Activated CD4-positive, alpha-beta T cell treated with anti-CD3 and anti-CD28 coated beads for 48 hours (primary cell): Measurements from ENCODE around the gene LY6G5B.
A peak's percentile ranks its signal among the peaks of the same experiment; 100 is the strongest.
"Not testable (repeated sequence)": the region's sequence is repeated elsewhere in the genome, so short reads cannot be mapped to it uniquely, and the experiment has no call there.

Experiments used
- DNase-seq: peaks from one replicate; pipeline ENCODE4 v3.0.0-alpha.2; 2020

LY6G5B gene

DNA sequence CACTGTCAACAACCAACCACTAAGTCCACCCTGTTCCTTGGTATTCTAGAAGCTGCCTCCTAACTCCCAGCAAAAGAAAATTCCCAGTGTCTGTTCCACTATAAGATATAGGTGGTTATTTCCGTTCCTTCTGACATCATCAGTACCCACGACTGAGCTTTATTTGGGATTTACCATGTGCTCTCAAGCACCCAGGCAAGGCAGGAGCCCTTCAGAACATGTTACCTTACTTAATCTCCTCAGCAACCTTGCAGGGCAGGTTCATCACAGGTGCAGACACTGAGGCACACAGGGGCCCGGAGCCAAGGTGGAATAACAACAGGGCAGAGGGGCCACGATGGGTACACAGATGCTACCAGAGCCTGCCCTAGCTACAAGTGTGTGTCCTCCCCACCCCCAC, 22.6 kb downstream of the LY6G5B start:
- DNase-seq: no peak

DNA sequence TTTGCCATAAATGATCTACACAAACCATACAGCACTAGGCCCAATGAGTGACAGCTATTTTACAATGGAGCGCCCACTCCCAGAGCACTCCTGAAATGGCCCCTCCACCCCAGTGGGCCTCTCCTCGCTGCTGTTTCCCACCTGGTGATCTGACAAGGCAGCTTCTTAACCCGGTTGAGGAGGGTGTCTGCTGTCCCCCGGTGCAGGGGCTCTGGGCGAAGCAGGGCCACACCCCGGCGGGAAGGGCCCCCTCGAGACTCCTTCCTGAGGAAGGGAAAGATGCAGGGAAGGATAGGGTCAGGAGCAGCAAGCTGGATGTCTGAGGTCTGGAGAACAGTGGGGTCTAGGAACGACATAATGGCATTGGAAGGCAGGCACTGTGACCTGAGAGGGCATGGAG, 23.1 kb downstream of the LY6G5B start:
- DNase-seq: no peak

DNA sequence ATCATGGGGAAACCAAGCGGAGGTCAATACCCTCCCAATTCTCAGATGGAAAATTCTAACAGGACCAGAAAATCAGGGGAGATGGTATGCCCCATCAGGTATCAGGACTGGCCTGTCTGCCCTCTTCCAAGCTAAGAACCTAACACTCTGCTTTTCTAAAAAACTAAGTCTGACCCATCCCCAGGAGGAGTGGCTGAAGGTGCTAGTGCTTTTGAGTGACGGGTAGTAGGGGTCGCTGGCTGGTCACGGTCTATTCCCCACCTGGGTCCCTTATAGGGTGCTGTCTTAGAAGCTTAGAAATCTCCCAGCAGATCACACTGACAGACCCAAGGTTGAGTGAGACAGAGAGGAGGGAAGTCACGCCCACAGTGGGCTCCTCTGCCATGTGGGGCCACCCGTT, 23.8 kb downstream of the LY6G5B start:
- DNase-seq: no peak

DNA sequence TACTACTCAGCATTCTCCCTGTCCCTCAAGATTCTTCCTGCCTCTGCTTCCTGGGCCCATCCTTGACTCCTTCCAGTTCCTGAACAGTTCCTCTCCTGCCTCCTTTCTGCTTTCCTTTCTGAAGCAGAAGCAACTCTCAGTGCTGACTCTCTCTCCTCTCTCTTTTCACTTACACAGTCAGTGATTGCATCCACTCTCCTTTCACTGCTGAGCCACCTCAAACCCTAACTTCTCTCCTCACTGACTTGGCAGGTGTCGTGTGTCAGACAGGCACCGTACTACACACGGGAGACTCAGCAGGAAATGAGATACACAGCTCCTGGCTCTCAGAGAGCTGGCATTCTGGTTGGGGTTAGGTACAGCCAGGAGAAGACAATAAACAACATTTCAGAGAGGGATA, 27.8 kb downstream of the LY6G5B start:
- DNase-seq: no peak

DNA sequence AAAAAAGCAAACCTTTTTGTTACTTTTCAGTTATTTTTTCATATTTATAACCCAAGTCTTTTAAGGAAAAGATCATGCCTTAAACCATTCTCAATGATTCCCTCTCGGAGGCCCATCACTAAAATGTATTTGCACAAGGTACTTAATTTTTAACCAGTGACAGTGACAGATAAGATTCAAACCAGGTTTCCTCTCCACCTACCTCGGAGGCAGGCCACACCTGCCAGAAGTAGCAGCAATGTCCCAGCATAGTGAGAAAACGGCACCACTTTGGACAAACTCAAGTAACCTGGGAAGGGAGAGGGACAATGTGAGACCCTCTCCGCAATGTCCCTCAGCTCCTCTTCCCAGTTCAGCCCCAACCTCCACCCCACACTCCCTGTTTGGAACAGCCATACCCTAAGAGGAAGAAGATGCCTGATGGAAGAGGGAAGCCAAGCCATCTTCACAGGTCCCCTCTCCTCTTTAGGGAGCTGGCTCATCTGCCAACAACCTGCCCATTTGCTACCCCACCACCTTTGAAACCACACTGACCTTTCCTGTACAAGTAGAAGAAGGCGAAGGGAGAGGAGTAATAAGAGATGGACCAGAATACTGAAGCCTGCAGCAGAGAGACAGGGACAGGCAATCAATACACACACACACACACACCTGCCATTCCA, 31.1 kb downstream of the LY6G5B start:
- no peak for DNase-seq

DNA sequence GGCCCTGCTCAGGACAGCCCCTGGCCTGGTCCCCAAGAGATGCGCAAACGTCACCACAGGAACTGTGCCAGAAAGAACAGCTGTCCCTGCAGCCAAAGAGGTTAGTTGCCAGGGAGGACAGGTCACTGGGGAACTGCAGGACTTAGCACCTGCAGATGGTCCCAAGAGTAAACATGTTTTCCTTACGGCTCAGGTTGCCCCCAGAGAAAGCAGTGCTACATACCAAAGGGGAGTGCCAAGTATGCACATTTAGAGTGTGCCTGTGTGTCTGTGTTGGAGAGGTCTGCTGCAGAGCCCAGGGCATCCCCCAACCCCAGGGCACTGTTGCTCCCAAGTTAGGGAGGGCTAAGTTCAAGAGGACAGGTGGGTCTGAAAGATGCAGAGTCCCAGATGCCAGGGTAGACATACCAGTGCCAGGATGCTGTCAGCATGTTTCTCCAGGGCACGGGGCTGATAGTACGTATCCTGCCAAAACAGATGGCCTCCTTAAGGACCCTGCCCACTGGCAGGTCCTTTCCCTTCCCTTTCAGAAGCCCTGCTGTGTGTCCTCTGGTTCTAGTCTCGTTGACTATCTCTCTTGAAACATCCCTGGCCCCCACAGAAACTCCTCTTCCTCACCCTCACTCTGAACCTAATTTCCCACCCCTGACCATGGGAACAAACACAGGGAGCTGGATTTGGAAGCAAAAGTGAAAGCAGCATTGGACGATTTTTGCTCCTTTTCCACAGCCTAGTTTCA, 32.1 kb downstream of the LY6G5B start:
- DNase-seq: no peak

DNA sequence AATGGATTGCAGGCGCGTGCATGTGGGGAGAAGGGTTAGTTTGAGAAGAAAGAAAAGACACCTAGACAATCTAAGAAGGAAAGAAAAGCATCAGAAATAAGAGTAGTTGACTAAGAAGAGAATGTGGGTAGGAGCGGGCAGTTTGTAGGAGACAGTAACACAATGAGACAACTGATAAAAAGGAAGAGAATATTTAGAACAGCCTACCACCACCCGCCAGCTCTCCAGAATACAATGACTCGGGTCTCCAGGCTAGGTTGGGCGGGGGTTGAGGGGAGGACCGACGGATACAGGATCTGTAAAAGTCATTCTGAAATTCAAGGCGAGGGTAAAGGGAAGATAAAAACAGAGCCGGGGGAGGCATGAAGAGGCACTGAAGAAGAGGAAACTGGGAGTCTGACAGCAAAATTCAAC, 32.6 kb downstream of the LY6G5B start:
- DNase-seq: peak; percentile 59

DNA sequence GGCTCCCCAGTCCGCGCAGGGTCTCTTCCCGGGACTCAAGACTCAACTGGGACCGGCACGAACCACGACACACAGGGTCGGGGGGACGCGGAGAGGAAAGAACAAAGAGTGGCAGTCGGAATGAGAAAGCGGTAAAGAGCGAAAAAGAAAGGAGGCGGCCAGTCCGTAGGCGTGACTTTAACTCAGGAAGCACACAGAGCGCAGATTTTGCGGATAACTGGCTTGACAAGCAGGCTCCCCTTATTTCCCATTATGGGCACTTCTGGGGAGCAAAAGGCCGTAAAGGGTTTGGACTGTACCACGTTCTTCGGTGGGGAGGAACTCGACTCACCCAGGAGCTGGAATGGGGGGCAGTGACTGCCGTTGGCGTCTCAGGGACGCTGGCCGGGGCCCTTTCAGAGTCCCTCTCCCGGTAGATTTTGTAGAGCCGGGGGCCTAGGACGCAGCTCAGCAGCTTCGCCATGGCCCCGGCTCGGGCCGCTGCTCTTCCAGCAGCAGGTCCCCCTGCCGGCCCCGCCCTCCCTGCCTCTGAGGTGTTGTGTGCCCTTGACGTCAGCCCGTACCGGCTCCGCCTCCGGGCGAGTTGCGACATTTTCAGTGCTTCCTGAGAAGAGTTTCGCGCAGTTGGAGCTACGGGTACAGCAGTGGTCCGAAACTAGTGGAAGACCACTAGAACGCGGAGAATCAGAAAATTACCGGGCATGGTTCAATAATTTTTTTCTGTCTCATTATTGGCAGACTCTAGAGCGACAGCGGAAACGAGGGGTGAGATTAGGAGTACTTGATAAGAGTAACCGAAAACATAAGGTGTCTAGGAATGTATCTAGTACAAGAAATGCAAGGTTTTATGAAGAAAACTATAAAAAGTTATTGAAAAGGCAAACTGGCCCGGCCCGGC, 33.3 kb downstream of the LY6G5B start, which contains the start of gene ABHD16A:
ABHD16A (minus strand) TSS at position 506 of the 898 bp plus-strand sequence; CDS start at position 463, 43 bp downstream.
- peak; percentile 99 for DNase-seq

DNA sequence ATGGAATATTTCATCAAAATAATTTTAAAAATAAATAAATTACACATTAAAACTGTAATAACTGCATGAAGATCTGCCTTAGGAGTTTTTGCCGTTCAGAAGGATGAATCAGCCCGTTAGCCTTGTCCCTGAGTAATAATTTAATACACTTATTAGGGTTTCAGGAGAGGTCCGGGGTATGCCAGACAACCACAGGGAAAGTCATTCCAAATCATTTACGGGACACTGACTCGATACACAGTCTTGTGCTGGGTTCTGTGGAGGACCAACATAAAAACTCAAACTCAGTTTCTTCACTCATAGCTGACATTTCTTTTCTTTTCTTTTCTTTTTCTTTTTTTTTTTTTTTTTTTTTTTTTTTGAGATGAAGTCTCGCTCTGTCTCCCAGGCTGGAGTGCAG, 36.2 kb downstream of the LY6G5B start:
- no peak for DNase-seq

DNA sequence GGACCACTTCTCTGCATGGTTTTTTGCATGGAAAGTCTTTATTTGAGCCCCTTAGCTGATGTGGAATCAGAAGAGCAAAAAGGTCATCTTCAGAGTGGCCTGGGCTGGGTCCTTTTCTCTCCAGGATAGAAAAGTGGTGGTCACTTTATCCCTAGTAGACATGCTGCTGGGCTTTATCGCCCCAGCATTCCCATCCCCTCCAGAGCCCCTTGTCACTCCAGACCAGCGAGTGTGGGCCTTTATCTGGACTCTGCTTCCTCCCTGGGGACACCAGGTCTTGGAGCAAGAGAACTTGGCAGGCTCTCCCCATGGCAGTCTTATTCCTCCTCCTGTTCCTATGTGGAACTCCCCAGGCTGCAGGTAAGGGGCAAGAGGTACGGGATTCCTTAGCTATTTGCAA, 36.8 kb downstream of the LY6G5B start, which contains the start of gene LY6G6F:
LY6G6F (plus strand) TSS at position 268 of the 400 bp plus-strand sequence; CDS start at position 309, 41 bp downstream.
- no peak for DNase-seq

DNA sequence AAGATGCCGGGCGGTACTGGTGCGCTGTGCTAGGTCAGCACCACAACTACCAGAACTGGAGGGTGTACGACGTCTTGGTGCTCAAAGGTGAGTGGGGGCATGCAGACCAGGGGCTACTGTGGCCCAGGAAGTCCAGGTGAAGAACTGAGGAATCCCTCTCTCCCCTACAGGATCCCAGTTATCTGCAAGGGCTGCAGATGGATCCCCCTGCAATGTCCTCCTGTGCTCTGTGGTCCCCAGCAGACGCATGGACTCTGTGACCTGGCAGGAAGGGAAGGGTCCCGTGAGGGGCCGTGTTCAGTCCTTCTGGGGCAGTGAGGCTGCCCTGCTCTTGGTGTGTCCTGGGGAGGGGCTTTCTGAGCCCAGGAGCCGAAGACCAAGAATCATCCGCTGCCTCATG, 37.9 kb downstream of the LY6G5B start:
- no peak for DNase-seq

DNA sequence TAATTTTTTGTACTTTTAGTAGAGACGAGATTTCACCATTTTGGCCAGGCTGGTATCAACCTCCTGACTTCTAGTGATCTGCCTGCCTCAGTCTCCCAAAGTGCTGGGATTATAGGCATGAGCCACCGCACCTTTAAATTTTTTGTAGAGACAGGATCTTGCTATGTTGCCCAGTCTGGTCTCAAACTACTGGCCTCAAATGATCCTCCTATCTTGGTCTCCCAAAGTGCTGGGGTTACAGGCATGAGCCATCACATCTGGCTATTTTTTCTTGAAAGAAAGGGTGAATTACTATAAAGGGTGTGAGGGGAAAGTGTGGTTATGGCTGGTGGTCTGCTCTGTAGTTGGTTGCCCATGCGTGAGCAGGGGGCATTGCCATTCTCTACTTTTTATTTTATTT, 38.4 kb downstream of the LY6G5B start:
- DNase-seq: no peak

DNA sequence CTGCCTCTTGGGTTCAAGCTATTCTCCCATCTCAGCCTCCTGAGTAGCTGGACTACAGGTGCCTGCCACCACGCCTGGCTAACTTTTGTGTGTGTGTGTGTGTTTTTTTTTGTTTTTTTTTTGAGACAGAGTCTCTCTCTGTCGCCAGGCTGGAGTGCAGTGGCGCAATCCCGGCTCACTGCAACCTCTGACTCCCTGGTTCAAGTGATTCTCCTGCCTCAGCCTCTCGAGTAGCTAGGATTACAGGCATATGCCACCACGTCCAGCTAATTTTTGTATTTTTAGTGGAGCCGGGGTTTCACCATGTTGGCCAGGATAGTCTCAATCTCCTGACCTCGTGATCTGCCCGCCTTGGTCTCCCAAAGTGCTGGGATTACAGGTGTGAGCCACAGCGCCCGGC, 39.4 kb downstream of the LY6G5B start:
- not testable (repeated sequence) for DNase-seq

DNA sequence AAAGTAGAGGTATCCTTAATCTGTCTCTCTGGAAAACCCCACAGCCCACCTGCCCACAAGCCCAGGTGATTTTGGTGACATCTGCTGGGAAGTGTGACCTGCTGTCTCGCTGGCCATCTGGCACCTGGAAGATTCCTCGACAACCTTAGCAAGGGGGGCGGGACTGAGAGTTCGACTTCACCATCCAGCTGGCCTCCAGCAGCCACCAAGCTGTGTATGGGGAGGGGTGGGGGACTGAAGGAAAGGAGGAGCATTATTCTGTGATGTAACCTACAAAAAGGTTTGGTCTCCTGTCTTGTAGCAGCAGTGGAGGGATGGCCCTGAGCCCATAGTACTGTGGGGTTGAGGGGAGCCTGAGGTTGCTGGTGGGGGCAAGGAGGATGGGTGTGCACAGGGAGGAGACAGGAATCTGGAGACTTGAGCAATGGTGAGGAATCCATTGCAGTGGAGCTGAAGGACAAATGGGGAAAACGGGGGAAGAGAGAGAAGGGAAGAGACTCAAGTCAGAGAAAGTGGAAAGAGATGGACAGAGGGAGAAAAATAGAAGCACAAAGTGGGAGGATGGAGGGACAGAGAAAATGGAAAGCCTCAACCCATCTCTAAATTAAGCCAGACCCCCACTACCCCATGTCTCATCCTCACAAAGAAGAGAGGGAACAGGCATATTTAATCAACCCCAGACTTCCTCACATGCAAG, 40.9 kb downstream of the LY6G5B start:
- DNase-seq: no peak

DNA sequence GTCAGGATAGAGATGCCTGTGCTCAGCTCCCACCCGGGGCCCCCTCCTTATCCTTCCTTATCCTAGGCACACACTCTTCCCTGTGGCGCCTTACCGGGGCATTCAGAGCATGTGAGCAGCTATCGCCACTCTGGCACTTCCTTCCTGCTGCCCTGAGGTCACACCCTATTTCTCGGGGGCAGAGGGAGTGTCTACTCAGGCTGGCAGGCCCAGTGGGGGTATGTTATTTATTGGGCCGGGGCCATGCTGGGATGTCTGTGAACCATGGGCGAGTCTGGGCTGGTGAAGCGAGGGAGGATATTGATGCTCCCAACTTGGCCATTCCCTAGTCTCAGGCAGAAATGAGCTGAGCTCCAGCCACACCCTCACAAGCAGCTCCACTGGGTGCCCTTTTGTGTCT, 41.5 kb downstream of the LY6G5B start:
- no peak for DNase-seq

DNA sequence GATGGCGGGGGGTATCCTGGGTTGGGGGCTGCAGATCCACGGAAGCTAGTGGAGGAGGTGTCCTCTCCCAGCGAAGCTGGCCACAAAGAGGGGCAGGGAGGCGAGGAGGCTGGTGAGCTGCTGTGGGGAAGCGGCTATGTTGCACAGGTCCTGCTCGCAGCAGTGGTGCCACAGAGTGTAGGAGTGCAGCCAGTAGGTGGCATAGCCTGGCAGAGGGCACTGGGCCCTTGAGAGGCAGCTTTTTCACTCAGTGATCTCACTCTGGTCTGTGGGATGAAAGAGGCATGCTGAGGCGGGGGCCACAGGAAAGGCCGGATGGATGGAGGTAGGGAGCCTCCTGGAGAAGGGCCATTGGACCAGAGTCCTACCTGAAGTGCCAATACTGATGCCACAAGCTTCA, 42.5 kb downstream of the LY6G5B start:
- no peak for DNase-seq

DNA sequence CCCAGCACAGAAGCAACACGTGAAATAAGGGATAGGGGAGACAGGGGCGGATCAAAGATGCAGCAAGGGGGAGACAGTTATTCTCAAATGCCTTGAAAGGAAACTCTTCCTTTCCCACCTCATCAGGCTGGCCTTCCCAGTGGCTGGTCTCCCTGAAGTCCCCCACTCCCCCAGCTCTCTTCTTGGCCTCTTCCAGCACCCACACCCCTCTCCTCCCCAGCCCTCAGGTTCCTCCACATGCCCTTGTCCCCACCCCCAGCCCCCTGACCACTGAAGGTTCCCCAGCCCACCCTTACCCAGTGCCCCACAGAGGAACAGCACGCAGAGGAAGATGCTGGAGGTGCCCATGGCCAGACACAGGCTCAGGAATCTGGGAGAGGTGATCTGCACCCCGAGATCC, 43.7 kb downstream of the LY6G5B start:
- DNase-seq: no peak

DNA sequence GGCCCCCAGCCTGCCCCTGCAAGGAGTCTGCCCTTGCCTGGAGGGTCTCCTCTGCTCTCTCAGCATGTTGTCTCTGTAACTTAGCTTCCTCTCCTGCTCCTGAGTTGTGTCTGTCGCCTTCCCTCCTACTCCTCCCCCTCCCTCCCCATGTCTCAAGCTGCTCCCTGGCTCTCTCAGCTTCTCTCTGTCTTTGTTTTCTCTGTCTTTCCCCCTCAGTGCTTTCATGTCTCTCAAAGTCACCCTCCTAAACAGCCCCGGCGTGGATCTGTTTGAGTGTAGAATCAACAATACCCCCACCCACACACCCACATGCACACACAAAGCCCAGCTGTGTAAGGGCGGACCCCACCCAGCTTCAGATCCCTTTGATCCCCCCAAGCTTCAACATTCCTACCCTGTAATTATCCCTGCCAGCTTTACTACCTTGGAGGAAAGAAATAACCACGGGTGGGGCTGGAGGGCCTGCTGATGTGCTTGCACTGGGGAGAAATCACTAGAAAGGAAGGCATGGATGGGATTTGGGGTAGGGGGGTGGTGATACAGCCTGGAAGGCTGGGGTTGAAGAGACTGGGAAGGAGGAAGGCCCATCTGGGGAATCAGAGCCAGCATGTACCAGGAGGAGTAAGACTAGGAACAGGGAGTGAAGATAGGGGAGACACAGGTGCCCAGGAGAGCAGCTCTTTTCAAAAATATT, 44.4 kb downstream of the LY6G5B start:
- no peak for DNase-seq

DNA sequence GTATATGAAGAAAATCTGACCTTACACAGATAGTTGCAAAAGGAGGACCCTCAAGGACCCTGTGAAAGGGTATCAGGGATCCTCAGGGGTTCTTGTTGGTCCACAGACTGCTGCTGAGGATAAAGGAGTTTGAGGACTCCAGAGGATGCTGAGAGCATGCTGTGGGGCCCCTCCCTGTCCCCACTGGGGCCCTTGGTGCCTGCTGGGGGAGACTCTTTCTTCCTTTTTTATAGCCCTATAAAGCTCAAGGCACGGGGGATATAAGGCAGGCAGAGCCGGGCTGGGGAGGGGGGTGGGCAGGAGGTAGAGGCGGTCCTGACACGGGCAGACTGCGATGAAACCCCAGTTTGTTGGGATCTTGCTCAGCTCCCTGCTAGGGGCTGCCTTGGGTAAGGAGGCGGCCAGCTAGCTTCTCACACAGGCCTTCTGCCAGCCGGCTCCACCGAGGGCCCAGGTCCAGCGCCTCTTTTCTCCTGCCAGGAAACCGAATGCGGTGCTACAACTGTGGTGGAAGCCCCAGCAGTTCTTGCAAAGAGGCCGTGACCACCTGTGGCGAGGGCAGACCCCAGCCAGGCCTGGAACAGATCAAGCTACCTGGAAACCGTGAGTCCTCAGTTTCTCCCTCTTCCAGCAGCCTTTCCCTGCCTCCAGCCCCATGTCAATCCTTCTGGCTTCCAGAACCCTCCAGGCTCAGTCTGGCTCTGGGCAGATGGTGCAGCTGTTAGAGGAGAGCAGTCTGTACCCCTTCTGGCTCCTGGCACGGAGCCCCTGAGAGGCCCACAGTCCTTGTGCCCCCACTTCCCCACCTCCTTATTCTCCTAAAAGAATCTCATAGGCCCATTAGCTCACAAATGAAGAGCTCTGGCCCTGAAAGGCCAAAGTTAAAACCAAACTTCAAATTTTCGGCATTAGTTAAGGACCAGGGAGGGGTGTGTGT, 45.5 kb downstream of the LY6G5B start, which contains the start of gene LY6G6D:
LY6G6D (plus strand) TSS at position 327 of the 937 bp plus-strand sequence; CDS start at position 335, 8 bp downstream.
- DNase-seq: no peak

DNA sequence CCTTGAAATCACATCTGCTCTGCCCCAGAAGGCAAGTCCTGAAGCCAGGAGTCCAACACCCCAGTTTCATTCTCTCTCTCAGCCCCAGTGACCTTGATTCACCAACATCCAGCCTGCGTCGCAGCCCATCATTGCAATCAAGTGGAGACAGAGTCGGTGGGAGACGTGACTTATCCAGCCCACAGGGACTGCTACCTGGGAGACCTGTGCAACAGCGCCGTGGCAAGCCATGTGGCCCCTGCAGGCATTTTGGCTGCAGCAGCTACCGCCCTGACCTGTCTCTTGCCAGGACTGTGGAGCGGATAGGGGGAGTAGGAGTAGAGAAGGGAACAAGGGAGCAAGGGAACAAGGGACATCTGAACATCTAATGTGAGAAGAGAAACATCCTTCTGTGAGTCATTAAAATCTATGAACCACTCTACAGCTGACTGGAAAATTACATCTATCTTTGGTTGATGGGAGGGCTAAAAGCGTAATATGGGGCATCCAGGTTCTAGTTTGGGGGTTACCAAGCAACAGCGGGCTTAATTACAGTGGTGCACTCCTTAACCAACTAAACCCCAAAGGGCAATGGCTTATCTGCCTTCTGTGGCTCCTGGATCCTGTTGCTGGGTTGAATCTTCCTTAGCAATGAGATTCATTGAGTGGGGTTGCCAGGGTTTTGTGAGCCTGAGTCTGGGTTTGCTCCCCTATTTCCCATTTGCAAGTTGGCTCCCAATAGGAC, 47.9 kb downstream of the LY6G5B start:
- DNase-seq: no peak
